ENCODE data around the gene FAM72A.
"Not testable (repeated sequence)": the region's sequence is repeated elsewhere in the genome, so short reads cannot be mapped to it uniquely, and the experiment has no call there.

Gene FAM72A

DNA sequence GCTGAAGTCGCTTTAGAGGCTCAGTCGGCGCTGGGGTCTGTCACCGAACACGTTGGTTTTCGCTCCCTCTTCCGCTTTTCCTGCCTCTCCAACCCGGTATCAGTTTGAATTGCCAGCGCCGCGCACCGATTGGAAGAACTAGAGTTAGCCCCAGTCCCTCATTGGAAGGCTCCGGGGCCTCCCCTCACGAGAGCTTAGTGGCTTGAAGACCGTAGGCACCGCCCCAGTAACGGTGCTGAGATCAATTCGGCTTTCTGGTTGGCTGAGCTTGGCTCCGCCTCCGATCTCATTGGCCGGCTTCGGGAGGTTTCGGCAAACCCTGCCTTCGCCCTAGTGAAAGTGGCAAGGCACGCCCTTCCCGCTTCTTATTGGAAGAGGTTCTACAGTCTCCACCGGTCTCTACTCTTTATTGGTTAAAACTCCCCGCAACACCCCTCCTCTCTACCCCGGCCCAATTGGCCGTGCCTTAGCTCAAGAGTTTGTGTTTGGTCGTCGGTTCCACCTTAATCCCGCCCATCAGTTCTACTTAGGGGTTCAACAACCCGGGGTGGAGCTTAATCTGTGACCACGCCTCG is at the start of gene FAM72A:
Gene FAM72A, minus strand, starts transcription at position 51 of the 575 bp plus-strand sequence. CDS start 814 bp downstream, outside the sequence.
- DNase-seq, result peak; percentile 98

GRCh38 chr1:206250953-206251681 is 48.5 kb upstream of the FAM72A start:
- DNase-seq, result not testable (repeated sequence)

GRCh38 chr1:206246129-206246886 is 43.7 kb upstream of the FAM72A start:
- not testable (repeated sequence) for DNase-seq

- not testable (repeated sequence) for DNase-seq
Observed at GRCh38 chr1:206245479-206245878, 42.8 kb upstream of the FAM72A start.

GRCh38 chr1:206243335-206243734 is 40.7 kb upstream of the FAM72A start:
- peak; percentile 72 for DNase-seq

DNA sequence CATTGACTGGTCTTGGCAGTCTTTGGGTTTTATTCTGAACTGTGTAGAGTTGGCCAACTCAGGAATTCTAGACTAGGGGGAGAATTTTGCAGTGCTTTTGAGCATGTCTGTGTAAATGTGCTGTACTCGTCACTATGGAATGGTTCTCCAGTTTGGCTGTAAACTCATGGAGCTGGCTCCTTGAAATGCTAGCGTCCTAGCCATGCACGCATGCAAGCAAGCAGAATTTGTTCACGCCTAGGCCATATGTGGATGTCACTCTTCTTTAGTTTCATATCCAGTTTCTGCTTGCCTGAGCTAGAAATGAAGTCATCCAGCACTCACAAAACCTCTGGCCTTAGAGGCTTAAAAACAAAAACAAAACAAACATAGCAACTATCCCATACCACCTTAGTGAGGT is 37.6 kb upstream of the FAM72A start:
- DNase-seq, result peak; percentile 46

DNA sequence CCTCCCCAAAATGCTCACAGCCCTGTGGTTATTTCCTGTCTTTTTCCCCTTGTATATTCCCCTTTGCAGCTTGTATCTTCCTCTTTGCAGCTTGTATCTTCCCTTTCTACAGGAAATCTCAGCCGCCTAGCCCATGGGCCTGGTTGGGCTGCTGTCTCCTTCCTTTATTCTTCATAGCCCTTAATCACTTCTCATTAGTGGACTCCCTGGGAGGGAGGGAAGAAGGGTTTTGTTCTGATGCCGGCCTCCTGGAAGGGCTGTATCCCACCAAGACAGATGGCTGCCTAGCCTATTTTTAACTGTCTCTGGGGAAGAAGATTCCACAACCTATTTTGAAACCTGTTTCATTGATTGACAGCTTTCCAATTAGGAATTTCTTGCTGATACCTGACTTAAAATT is 32.6 kb upstream of the FAM72A start:
- not testable (repeated sequence) for DNase-seq

GRCh38 chr1:206234189-206234916 is 31.7 kb upstream of the FAM72A start:
- not testable (repeated sequence) for DNase-seq

DNA sequence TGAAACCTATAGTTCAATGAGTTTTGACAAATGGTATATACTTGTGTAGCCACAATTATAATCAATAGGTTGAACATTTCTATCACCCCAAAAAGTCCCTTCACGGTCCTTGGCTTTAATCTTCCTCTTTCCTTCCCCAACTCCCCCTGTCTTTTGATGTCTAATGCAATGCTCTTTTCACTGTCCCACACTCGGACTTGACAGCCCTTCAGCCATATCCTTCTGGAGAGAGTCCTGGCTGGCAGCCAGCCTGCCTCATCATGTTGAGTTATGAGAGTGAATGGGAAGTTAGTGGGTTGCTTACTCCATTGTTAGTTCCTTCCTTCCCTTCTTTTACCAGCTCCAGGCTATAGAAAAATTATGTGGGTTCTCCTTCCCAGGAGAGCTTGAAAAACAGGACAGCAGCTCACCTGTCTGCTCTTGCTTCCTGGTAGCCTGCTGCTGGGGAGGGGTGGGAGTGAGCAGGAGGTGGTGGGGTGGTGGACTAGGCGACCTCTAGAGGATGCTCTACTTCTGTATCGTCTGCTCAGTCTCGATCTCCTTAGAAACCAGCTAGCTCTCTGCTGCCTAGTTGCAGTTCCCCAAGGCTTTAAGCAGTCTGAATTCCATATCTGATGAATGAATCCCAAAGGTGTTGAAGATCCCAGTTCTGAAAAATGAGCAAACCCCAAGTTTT is 30.5 kb upstream of the FAM72A start:
- DNase-seq, result not testable (repeated sequence)

GRCh38 chr1:206231989-206232388 is 29.4 kb upstream of the FAM72A start:
- not testable (repeated sequence) for DNase-seq

- not testable (repeated sequence) for DNase-seq
Observed at GRCh38 chr1:206229286-206229685, 26.6 kb upstream of the FAM72A start.

DNA sequence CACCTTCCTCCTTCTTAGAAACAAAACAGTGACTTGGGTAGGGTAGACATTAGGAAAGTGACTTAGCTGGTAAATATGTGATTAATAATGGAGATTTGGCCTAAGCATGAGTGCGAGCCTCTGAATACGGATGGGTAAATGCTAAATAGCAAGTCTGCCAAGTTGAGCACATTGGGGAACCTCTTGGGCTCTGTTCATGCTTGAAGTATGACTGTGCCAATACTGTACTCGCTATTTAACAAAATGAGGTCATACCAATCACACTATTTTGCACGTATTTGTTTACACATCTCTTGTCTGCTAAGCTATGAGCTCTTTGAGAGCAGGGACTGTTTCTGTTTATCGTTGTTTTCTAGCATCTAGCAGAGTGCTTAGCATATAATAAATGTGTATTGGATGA is 24.2 kb upstream of the FAM72A start:
- DNase-seq, result not testable (repeated sequence)

DNA sequence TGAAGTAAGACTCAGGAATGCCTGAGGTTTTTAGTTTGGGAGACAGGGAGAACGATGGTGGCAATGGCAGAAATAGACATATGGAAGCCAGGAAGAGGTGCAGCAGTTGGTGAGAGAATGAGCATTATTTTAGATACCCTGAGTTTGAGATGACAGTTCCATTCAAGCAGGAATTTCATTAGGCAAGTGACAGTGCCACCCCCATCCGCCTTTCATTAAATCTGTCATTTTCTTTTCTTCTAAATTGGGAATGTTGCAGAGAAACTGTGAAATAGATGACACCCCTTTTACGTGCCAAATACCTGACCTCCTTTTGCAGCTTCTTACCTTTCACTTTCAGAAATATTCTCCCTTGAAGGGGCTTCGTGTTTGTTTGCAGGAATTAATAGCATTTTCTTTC is 22.7 kb upstream of the FAM72A start:
- DNase-seq, result not testable (repeated sequence)

- DNase-seq, result not testable (repeated sequence)
Observed at GRCh38 chr1:206224190-206224776, 21.6 kb upstream of the FAM72A start.

- not testable (repeated sequence) for DNase-seq
Observed at GRCh38 chr1:206221585-206221984, 18.9 kb upstream of the FAM72A start.

GRCh38 chr1:206220332-206221000 is 17.8 kb upstream of the FAM72A start:
- DNase-seq, result peak; percentile 37

DNA sequence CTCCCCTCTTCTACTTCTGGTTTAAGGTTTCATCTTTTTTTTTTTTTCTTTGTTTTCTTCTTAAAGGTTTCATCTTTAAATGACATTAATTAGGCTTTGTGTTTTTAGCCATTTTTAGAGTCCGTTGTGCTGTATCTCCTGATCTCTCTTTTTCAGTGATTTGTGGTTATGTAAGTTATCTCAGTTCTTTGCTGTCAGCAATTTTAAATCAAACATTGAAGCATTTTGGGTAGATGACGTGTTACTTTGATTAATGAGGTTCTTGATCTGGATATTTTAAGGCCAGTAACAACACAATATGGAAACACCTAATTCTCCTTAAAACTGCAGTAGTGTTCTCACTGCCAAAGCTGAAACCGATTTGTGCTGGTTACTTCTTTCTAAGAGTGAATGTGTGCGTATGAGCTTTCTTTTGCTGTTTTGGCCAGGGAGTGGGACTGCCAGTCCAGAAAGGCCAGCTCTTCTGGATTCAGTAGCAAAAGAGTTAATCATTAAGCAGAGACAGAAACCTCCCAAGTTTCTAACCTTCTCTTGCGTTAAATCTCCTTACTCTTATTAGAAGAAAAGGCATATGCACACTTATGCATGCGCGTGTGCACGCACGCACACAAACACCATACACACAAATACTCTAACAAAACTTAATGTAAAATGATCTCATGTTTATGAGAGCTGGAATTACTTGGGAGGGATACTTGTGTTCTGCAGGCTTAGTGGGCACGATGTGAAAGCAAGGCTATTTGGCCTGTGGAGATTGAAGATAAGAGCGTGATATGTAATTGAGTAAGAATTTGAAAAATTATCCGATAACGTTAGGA is 17.1 kb upstream of the FAM72A start:
- DNase-seq, result not testable (repeated sequence)

DNA sequence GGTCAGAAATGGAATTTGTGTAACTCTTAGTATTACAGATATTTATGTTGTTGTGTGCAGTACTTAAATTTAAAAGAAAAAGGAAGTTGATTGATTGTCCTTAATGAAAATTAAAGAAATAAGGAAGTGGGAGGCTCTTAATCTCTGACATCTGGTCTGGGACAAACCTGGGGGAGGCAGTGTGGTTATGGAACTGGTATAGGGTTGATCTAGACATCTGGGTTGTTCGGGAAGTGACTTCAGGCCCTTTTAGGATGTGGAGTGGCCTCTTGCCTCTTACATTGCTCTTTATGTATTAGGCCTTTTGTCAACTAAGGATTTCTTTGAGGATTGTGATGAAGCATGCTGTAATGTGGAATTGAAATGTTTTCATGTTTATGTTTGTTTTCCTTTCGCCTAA is 16.1 kb upstream of the FAM72A start:
- DNase-seq, result not testable (repeated sequence)

- DNase-seq, result not testable (repeated sequence)
Observed at GRCh38 chr1:206218285-206218684, 15.6 kb upstream of the FAM72A start.

Measured in suppressor macrophage treated with lipopolysaccharide for 4 hours (primary cell).